ENCODE measurements around the gene EXOC3L4.

The EXOC3L4 gene

GRCh38 chr14:103093856-103094405 is 594 bp upstream of the EXOC3L4 start:
- H3K4me3 Mint-ChIP-seq, result no peak overlapping the region
- no peak overlapping the region for H3K27ac Mint-ChIP-seq
- no peaks in the 10 kb centered on the region for H3K9me3 Mint-ChIP-seq
- H3K27me3 Mint-ChIP-seq, result peaks cover 50% of the 10 kb centered on the region
- CTCF ChIA-PET, result interaction anchor here (4.5 kb wide), 1 partner anchor 12 kb away, joined by 30 read pairs; no protein-coding TSS in a partner anchor
- H3K36me3 Mint-ChIP-seq, result no peaks in the 10 kb centered on the region
- DNase-seq, result no peak
- H3K4me1 Mint-ChIP-seq, result peaks cover 3% of the 10 kb centered on the region

- no peak overlapping the region for H3K4me3 Mint-ChIP-seq
- no peaks in the 10 kb centered on the region for H3K36me3 Mint-ChIP-seq
- H3K27me3 Mint-ChIP-seq, result peaks cover 43% of the 10 kb centered on the region
- H3K4me1 Mint-ChIP-seq, result peaks cover 3% of the 10 kb centered on the region
- H3K27ac Mint-ChIP-seq, result no peak overlapping the region
- CTCF ChIA-PET, result interaction anchor here (0.6 to 4.5 kb wide), 3 partner anchors 11 to 196 kb away, joined by 3 to 30 read pairs (median 3); no protein-coding TSS in a partner anchor
- no peak for DNase-seq
- no peaks in the 10 kb centered on the region for H3K9me3 Mint-ChIP-seq
These were observed 769 bp downstream of the EXOC3L4 start for GRCh38 chr14:103095210-103095778.

GRCh38 chr14:103096387-103096786 is 1.9 kb downstream of the EXOC3L4 start:
- DNase-seq, result no peak
- H3K4me1 Mint-ChIP-seq, result no peaks in the 10 kb centered on the region
- no peaks in the 10 kb centered on the region for H3K36me3 Mint-ChIP-seq
- CTCF ChIA-PET, result interaction anchor here (1.1 to 4.5 kb wide), 2 partner anchors 10 to 433 kb away, joined by 3 to 30 read pairs; no protein-coding TSS in a partner anchor
- H3K9me3 Mint-ChIP-seq, result no peaks in the 10 kb centered on the region
- no peak overlapping the region for H3K4me3 Mint-ChIP-seq
- no peak overlapping the region for H3K27ac Mint-ChIP-seq
- H3K27me3 Mint-ChIP-seq, result peaks cover 44% of the 10 kb centered on the region

- Mint-ChIP-seq H3K36me3 (no peaks in the 10 kb centered on the region), H3K4me1 (no peaks in the 10 kb centered on the region), H3K4me3 (no peak overlapping the region), H3K27me3 (peaks cover 48% of the 10 kb centered on the region), H3K27ac (no peak overlapping the region), H3K9me3 (no peaks in the 10 kb centered on the region)
- CTCF ChIA-PET, result interaction anchor here (4.5 kb wide), 1 partner anchor 9 kb away, joined by 30 read pairs; no protein-coding TSS in a partner anchor
- no peak for DNase-seq
These were observed 2.9 kb downstream of the EXOC3L4 start for GRCh38 chr14:103097244-103097993.

GRCh38 chr14:103097994-103098957 is 3.8 kb downstream of the EXOC3L4 start:
- H3K4me1 Mint-ChIP-seq, result no peaks in the 10 kb centered on the region
- no peak for DNase-seq
- peaks cover 53% of the 10 kb centered on the region for H3K27me3 Mint-ChIP-seq
- H3K36me3 Mint-ChIP-seq, result no peaks in the 10 kb centered on the region
- CTCF ChIA-PET, result interaction anchor here (4.5 kb wide), 1 partner anchor 8 kb away, joined by 30 read pairs; no protein-coding TSS in a partner anchor
- no peak overlapping the region for H3K4me3 Mint-ChIP-seq
- H3K27ac Mint-ChIP-seq, result no peak overlapping the region
- no peaks in the 10 kb centered on the region for H3K9me3 Mint-ChIP-seq

- H3K9me3 Mint-ChIP-seq, result no peaks in the 10 kb centered on the region
- no peak overlapping the region for H3K27ac Mint-ChIP-seq
- CTCF ChIA-PET, result no interaction called here
- DNase-seq, result no peak
- no peaks in the 10 kb centered on the region for H3K36me3 Mint-ChIP-seq
- H3K4me3 Mint-ChIP-seq, result no peak overlapping the region
- H3K27me3 Mint-ChIP-seq, result peaks cover 57% of the 10 kb centered on the region
- peaks cover 3% of the 10 kb centered on the region for H3K4me1 Mint-ChIP-seq
These were observed 4.7 kb downstream of the EXOC3L4 start for GRCh38 chr14:103099081-103099732.

- CTCF ChIA-PET, result no interaction called here
- H3K4me3 Mint-ChIP-seq, result no peak overlapping the region
- peaks cover 5% of the 10 kb centered on the region for H3K4me1 Mint-ChIP-seq
- H3K27ac Mint-ChIP-seq, result no peak overlapping the region
- H3K9me3 Mint-ChIP-seq, result no peaks in the 10 kb centered on the region
- no peaks in the 10 kb centered on the region for H3K36me3 Mint-ChIP-seq
- H3K27me3 Mint-ChIP-seq, result peaks cover 61% of the 10 kb centered on the region
- no peak for DNase-seq
These were observed 5.3 kb downstream of the EXOC3L4 start for GRCh38 chr14:103099733-103100280.

- DNase-seq, result no peak
- no peaks in the 10 kb centered on the region for H3K36me3 Mint-ChIP-seq
- CTCF ChIA-PET, result no interaction called here
- peaks cover 9% of the 10 kb centered on the region for H3K4me1 Mint-ChIP-seq
- H3K4me3 Mint-ChIP-seq, result no peak overlapping the region
- peaks cover 65% of the 10 kb centered on the region for H3K27me3 Mint-ChIP-seq
- no peak overlapping the region for H3K27ac Mint-ChIP-seq
- H3K9me3 Mint-ChIP-seq, result no peaks in the 10 kb centered on the region
These were observed 6.0 kb downstream of the EXOC3L4 start for GRCh38 chr14:103100281-103101121.

GRCh38 chr14:103101257-103101962 is 6.9 kb downstream of the EXOC3L4 start:
- H3K4me3 Mint-ChIP-seq, result no peak overlapping the region
- no peaks in the 10 kb centered on the region for H3K36me3 Mint-ChIP-seq
- no peaks in the 10 kb centered on the region for H3K9me3 Mint-ChIP-seq
- peaks cover 74% of the 10 kb centered on the region for H3K27me3 Mint-ChIP-seq
- CTCF ChIA-PET, result interaction anchor here (5.8 kb wide), 1 partner anchor 190 kb away, joined by 48 read pairs; no protein-coding TSS in a partner anchor
- no peak for DNase-seq
- H3K4me1 Mint-ChIP-seq, result peaks cover 9% of the 10 kb centered on the region
- H3K27ac Mint-ChIP-seq, result no peak overlapping the region

GRCh38 chr14:103101963-103102688 is 7.6 kb downstream of the EXOC3L4 start:
- CTCF ChIA-PET, result interaction anchor here (5.8 kb wide), 1 partner anchor 190 kb away, joined by 48 read pairs; no protein-coding TSS in a partner anchor
- no peak overlapping the region for H3K27ac Mint-ChIP-seq
- H3K36me3 Mint-ChIP-seq, result no peaks in the 10 kb centered on the region
- DNase-seq, result no peak
- no peak overlapping the region for H3K4me3 Mint-ChIP-seq
- no peaks in the 10 kb centered on the region for H3K9me3 Mint-ChIP-seq
- H3K4me1 Mint-ChIP-seq, result peaks cover 9% of the 10 kb centered on the region
- peaks cover 78% of the 10 kb centered on the region for H3K27me3 Mint-ChIP-seq

GRCh38 chr14:103102689-103103260 is 8.2 kb downstream of the EXOC3L4 start:
- CTCF ChIA-PET, result interaction anchor here (0.6 to 5.8 kb wide), 3 partner anchors 20 to 189 kb away, joined by 3 to 48 read pairs (median 3); no protein-coding TSS in a partner anchor

More at GRCh38 chr14:103102689-103103260, 8.2 kb downstream of the EXOC3L4 start:
- H3K27me3 Mint-ChIP-seq, result peaks cover 76% of the 10 kb centered on the region
- no peaks in the 10 kb centered on the region for H3K36me3 Mint-ChIP-seq
- no peak overlapping the region for H3K27ac Mint-ChIP-seq
- no peak overlapping the region for H3K4me3 Mint-ChIP-seq
- H3K4me1 Mint-ChIP-seq, result peaks cover 9% of the 10 kb centered on the region
- H3K9me3 Mint-ChIP-seq, result no peaks in the 10 kb centered on the region
- no peak for DNase-seq

All from activated naive CD4-positive, alpha-beta T cell treated with anti-CD3 and anti-CD28 coated beads, Interleukin-2, amount 10 ng/mL, durations not matched to agents 7 days and 5 days (primary cell).